Dedifferentiated amniotic fluid mesenchymal stem cell (primary cell): Measurements from ENCODE around the gene PLEKHA4.

Source experiments
- DNase-seq: peaks from one replicate; pipeline ENCODE4 v3.0.0-alpha.2; 2016; ENCODE audit errors: extremely low spot score

Gene PLEKHA4

GRCh38 chr19:48830965-48831364 is 37.5 kb downstream of the PLEKHA4 start:
- no peak for DNase-seq

GRCh38 chr19:48830088-48830487 is 38.3 kb downstream of the PLEKHA4 start:
- DNase-seq, result no peak

GRCh38 chr19:48826606-48827020 is 41.8 kb downstream of the PLEKHA4 start:
- no peak for DNase-seq

GRCh38 chr19:48822514-48822913 is 45.9 kb downstream of the PLEKHA4 start:
- no peak for DNase-seq

- no peak for DNase-seq
Observed at GRCh38 chr19:48821633-48822032, 46.8 kb downstream of the PLEKHA4 start.

- DNase-seq, result peak; percentile 92
Observed at GRCh38 chr19:48819366-48819816, 49.0 kb downstream of the PLEKHA4 start.

- no peak for DNase-seq
Observed at GRCh38 chr19:48818234-48818820, 50.1 kb downstream of the PLEKHA4 start.

GRCh38 chr19:48817585-48818124 is 50.8 kb downstream of the PLEKHA4 start:
- DNase-seq, result no peak

GRCh38 chr19:48815870-48816501 is 52.4 kb downstream of the PLEKHA4 start:
- no peak for DNase-seq

GRCh38 chr19:48814895-48815294 is 53.5 kb downstream of the PLEKHA4 start:
- DNase-seq, result no peak

GRCh38 chr19:48813123-48813913 is 55.1 kb downstream of the PLEKHA4 start:
- DNase-seq, result no peak

- DNase-seq, result peak; percentile 25
Observed at GRCh38 chr19:48812094-48812929, 56.1 kb downstream of the PLEKHA4 start.

GRCh38 chr19:48810151-48810550 is 58.3 kb downstream of the PLEKHA4 start:
- DNase-seq, result no peak

- DNase-seq, result no peak
Observed at GRCh38 chr19:48807590-48808308, 60.7 kb downstream of the PLEKHA4 start.

GRCh38 chr19:48806818-48807589 is 61.4 kb downstream of the PLEKHA4 start:
- no peak for DNase-seq

- DNase-seq, result no peak
Observed at GRCh38 chr19:48806518-48806817, 61.9 kb downstream of the PLEKHA4 start.

- DNase-seq, result no peak
Observed at GRCh38 chr19:48805452-48805851, 63.0 kb downstream of the PLEKHA4 start.

- DNase-seq, result no peak
Observed at GRCh38 chr19:48804496-48804895, 63.9 kb downstream of the PLEKHA4 start.

GRCh38 chr19:48802623-48803022 is 65.8 kb downstream of the PLEKHA4 start:
- no peak for DNase-seq
